Measurements from ENCODE around the gene CNKSR1. TPM values are rescaled to one million over a fixed set of nuclear protein-coding genes. Genes with fewer than 3 reads are reported as not detected.

CNKSR1 gene
- total RNA-seq, 1 donor from 2014 or later, result not detected

- no peaks in the 10 kb centered on the region for H3K4me1 ChIP-seq
- H3K9me3 ChIP-seq, result no peaks in the 10 kb centered on the region
- no peak overlapping the region for H3K4me3 ChIP-seq
- no peaks in the 10 kb centered on the region for H3K27me3 ChIP-seq
- no peaks in the 10 kb centered on the region for H3K36me3 ChIP-seq
- no peak for DNase-seq (ENCODE audit: low spot score in 2 of 2)
- no peak overlapping the region for H3K27ac ChIP-seq
- no peak for TF ChIP-seq CTCF (IDR thresholded peaks at IDR 0.05)
- intact Hi-C loops (cut with DNase I), result no loop called here
Observed at GRCh38 chr1:26181586-26182382, 4.5 kb downstream of the CNKSR1 start.

GRCh38 chr1:26182383-26182696 lies 5.0 kb downstream of the CNKSR1 start:
- Histone ChIP-seq H3K27me3 (no peaks in the 10 kb centered on the region), H3K4me3 (no peak overlapping the region), H3K4me1 (no peaks in the 10 kb centered on the region), H3K27ac (no peak overlapping the region), H3K9me3 (no peaks in the 10 kb centered on the region), H3K36me3 (no peaks in the 10 kb centered on the region)
- DNase-seq (ENCODE audit: low spot score in 2 of 2), result no peak
- intact Hi-C loops (cut with DNase I), result no loop called here
- TF ChIP-seq CTCF (IDR thresholded peaks at IDR 0.05), result no peak

GRCh38 chr1:26184086-26184485 lies 6.8 kb downstream of the CNKSR1 start:
- Histone ChIP-seq H3K36me3 (peaks cover 0 to under 1% of the 10 kb centered on the region in 2 donors), H3K4me3 (no peak overlapping the region), H3K4me1 (no peaks in the 10 kb centered on the region), H3K27me3 (no peaks in the 10 kb centered on the region), H3K9me3 (no peaks in the 10 kb centered on the region), H3K27ac (no peak overlapping the region)
- intact Hi-C loops (cut with DNase I), result no loop called here
- no peak for DNase-seq (ENCODE audit: low spot score in 2 of 2)
- TF ChIP-seq CTCF (IDR thresholded peaks at IDR 0.05), result no peak

- Histone ChIP-seq H3K27me3 (no peaks in the 10 kb centered on the region), H3K4me3 (no peak overlapping the region), H3K36me3 (peaks cover 0 to 2% of the 10 kb centered on the region in 2 donors), H3K27ac (no peak overlapping the region), H3K4me1 (no peaks in the 10 kb centered on the region), H3K9me3 (no peaks in the 10 kb centered on the region)
- no peak for DNase-seq (ENCODE audit: low spot score in 2 of 2)
- intact Hi-C loops (cut with DNase I), result no loop called here
- TF ChIP-seq CTCF (IDR thresholded peaks at IDR 0.05), result no peak
Observed at GRCh38 chr1:26184883-26185282, 7.6 kb downstream of the CNKSR1 start.

- H3K27me3 ChIP-seq, result no peaks in the 10 kb centered on the region
- no peaks in the 10 kb centered on the region for H3K4me1 ChIP-seq
- intact Hi-C loops (cut with DNase I), result no loop called here
- H3K4me3 ChIP-seq, result no peak overlapping the region
- H3K36me3 ChIP-seq, result peaks cover 0 to 2% of the 10 kb centered on the region in 2 donors
- no peak for DNase-seq (ENCODE audit: low spot score in 2 of 2)
- H3K27ac ChIP-seq, result no peak overlapping the region
- no peak for TF ChIP-seq CTCF (IDR thresholded peaks at IDR 0.05)
- H3K9me3 ChIP-seq, result no peaks in the 10 kb centered on the region
Observed at GRCh38 chr1:26187882-26188281, 10.6 kb downstream of the CNKSR1 start.

Data from ascending aorta (tissue), 2 donors.